Measurements from ENCODE around the gene SUCNR1. TPM values are rescaled to one million over a fixed set of nuclear protein-coding genes. Genes with fewer than 3 reads are reported as not detected.

The SUCNR1 gene
- total RNA-seq, 3 donors from 2014 or later (not counting 1 experiment from before 2014, with no cell fraction given): 0.19 to 0.23 TPM; not detected in 1

DNA sequence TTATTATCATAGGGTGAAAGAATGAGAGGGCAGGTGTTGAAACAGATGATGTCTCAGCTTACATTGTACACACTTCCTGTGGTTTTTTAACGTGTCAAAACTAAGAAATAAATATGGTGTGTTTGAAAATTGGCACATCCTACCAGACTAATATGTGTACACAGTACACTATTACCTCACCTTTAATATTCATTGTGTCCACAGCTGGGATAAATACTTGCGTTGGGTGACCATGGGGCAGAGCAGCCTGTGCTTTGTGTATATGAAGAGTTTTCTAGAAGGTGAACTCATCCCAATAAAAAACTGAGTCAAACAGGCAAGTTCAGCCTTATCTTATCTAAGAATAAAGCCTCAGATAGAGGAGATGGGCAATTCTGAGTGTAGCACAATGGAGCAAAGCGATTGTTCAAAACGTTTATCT, 17.3 kb downstream of the SUCNR1 start:
- ATAC-seq: peak; percentile 82 to 92 (median 87)

DNA sequence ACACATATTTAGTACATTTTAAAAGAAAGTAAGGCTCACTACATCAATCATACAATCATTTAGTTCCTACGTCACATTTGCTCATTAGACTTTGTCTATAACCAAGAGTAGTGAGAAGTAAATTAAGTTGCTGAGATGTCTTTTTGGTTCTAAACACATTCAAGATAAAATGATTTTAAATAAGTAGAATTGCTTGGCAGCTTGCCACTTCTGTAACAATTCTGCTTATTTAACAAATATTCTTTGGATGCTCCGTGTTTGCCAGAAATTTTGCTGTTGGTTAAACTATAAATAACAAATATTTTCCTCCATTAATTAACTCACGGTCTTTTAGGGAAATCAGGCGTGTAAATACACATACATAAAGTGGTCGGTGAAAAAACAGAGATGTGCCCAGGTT, 18.3 kb downstream of the SUCNR1 start:
- WGBS (ENCODE audit: insufficient coverage): 92% methylated on average over 4 of the region's 5 CpGs
- TF ChIP-seq, protein P1, sequence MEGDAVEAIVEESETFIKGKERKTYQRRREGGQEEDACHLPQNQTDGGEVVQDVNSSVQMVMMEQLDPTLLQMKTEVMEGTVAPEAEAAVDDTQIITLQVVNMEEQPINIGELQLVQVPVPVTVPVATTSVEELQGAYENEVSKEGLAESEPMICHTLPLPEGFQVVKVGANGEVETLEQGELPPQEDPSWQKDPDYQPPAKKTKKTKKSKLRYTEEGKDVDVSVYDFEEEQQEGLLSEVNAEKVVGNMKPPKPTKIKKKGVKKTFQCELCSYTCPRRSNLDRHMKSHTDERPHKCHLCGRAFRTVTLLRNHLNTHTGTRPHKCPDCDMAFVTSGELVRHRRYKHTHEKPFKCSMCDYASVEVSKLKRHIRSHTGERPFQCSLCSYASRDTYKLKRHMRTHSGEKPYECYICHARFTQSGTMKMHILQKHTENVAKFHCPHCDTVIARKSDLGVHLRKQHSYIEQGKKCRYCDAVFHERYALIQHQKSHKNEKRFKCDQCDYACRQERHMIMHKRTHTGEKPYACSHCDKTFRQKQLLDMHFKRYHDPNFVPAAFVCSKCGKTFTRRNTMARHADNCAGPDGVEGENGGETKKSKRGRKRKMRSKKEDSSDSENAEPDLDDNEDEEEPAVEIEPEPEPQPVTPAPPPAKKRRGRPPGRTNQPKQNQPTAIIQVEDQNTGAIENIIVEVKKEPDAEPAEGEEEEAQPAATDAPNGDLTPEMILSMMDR (IDR thresholded peaks at IDR 0.05): no peak
- Mint-ChIP-seq H3K27ac (peak overlapping the region in 1 of 2 donors; percentile 88), H3K4me3 (no peak overlapping the region), H3K27me3 (ENCODE audit: low read depth in 2 of 2) (no peaks in the 10 kb centered on the region), H3K4me1 (peaks cover 43 to 49% of the 10 kb centered on the region in 2 donors), H3K36me3 (peaks cover 6% of the 10 kb centered on the region), H3K9me3 (no peaks in the 10 kb centered on the region)
- DNase-seq (no peak), ATAC-seq (no peak)
- intact Hi-C loops (cut with micrococcal nuclease): loop anchor here (5.0 kb wide), 1 partner anchor 564 kb away; the partner anchor contains the start of gene P2RY13
- Histone ChIP-seq H3K27me3 (ENCODE audit: control insufficient read depth, insufficient read depth, low read length) (no peaks in the 10 kb centered on the region), H3K36me3 (ENCODE audit: control insufficient read depth, insufficient read depth, low read length) (no peaks in the 10 kb centered on the region), H3K4me3 (ENCODE audit: low read length) (no peak overlapping the region), H3K27ac (ENCODE audit: low read length) (no peak overlapping the region), H3K4me1 (ENCODE audit: control insufficient read depth, insufficient read depth, low read length) (peaks cover 23% of the 10 kb centered on the region), H3K9me3 (ENCODE audit: control insufficient read depth, insufficient read depth, low read length) (no peaks in the 10 kb centered on the region)

More for the DNA sequence above, 17.3 kb downstream of the SUCNR1 start:
- H3K4me3 ChIP-seq (ENCODE audit: low read length): no peak overlapping the region
- Mint-ChIP-seq H3K27ac (peak overlapping the region; percentile 62 to 88), H3K27me3 (ENCODE audit: low read depth in 2 of 2) (no peaks in the 10 kb centered on the region), H3K36me3 (peaks cover 6% of the 10 kb centered on the region), H3K4me3 (peak overlapping the region; percentile 72), H3K4me1 (peaks cover 40 to 48% of the 10 kb centered on the region in 2 donors), H3K9me3 (no peaks in the 10 kb centered on the region)
- no peaks in the 10 kb centered on the region for H3K27me3 ChIP-seq (ENCODE audit: control insufficient read depth, insufficient read depth, low read length)
- peak overlapping the region; percentile 32 for H3K27ac ChIP-seq (ENCODE audit: low read length)
- DNase-seq: peak in 1 of 2 donors; percentile 26
- H3K36me3 ChIP-seq (ENCODE audit: control insufficient read depth, insufficient read depth, low read length): no peaks in the 10 kb centered on the region
- no peaks in the 10 kb centered on the region for H3K9me3 ChIP-seq (ENCODE audit: control insufficient read depth, insufficient read depth, low read length)
- TF ChIP-seq, protein P1 (IDR thresholded peaks at IDR 0.05): no peak
- peaks cover 26% of the 10 kb centered on the region for H3K4me1 ChIP-seq (ENCODE audit: control insufficient read depth, insufficient read depth, low read length)
- WGBS (ENCODE audit: insufficient coverage): 21% methylated on average over 2 of the region's 4 CpGs
- intact Hi-C loops (cut with micrococcal nuclease): loop anchor here (5.0 kb wide), 1 partner anchor 563 kb away; the partner anchor contains the start of gene P2RY13

DNA sequence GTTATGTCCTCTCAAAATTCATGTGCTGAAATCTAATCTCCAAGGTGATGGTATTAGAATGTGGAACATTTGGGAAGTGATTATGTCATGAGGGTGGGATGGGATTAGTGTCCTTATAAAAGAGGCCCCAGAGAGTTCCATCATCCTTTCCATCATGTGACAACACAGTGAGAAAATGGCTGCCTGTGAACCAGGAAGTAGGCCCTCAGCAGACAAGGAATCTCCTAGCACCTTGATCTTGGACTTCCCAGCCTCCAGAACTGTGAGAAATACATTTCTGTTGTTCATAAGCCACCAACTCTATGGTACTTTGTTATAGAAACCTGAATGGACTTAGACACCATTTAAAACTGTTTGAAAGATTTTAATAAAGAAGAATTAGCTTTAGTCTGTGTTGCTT, 20.8 kb downstream of the SUCNR1 start:
- TF ChIP-seq, protein P1 (IDR thresholded peaks at IDR 0.05): no peak
- DNase-seq (no peak), ATAC-seq (no peak)
- Mint-ChIP-seq H3K27me3 (ENCODE audit: low read depth in 2 of 2) (no peaks in the 10 kb centered on the region), H3K4me3 (no peak overlapping the region), H3K27ac (no peak overlapping the region), H3K4me1 (peaks cover 48 to 49% of the 10 kb centered on the region in 2 donors), H3K9me3 (no peaks in the 10 kb centered on the region), H3K36me3 (peaks cover 6% of the 10 kb centered on the region)
- no peaks in the 10 kb centered on the region for H3K36me3 ChIP-seq (ENCODE audit: control insufficient read depth, insufficient read depth, low read length)
- intact Hi-C loops (cut with micrococcal nuclease): loop anchor here (5.0 kb wide), 1 partner anchor 567 kb away; the partner anchor contains the start of gene P2RY13
- no peaks in the 10 kb centered on the region for H3K27me3 ChIP-seq (ENCODE audit: control insufficient read depth, insufficient read depth, low read length)
- peaks cover 23% of the 10 kb centered on the region for H3K4me1 ChIP-seq (ENCODE audit: control insufficient read depth, insufficient read depth, low read length)
- H3K9me3 ChIP-seq (ENCODE audit: control insufficient read depth, insufficient read depth, low read length): no peaks in the 10 kb centered on the region
- H3K4me3 ChIP-seq (ENCODE audit: low read length): no peak overlapping the region
- peak overlapping the region; percentile 8 for H3K27ac ChIP-seq (ENCODE audit: low read length)
